Mesenchymal stem cell (in vitro differentiated cells and primary cell): ENCODE measurements around the gene HERC2.

Experiments used
- DNase-seq: peaks from one replicate; pipeline ENCODE4 v3.0.0-alpha.2; 2013
- H2AFZ ChIP-seq: one replicate; pipeline ENCODE4 v1.6.1; 2013; ENCODE audit warnings: low read depth, mild to moderate bottlenecking, control low read depth, inconsistent platforms, low read length, moderate library complexity
- H2AK5ac ChIP-seq: 2 replicates; pipeline ENCODE4 v1.6.1; 2013; ENCODE audit warnings: low read length, moderate library complexity, mild to moderate bottlenecking, inconsistent platforms; ENCODE audit not compliant: severe bottlenecking
- H2BK120ac ChIP-seq: one replicate; pipeline ENCODE4 v1.6.1; 2013; ENCODE audit warnings: low read depth, mild to moderate bottlenecking, inconsistent platforms, low read length, moderate library complexity
- H2BK12ac ChIP-seq, 2 experiments: one replicate each; pipeline ENCODE4 v1.6.1; 2013; ENCODE audit warnings: inconsistent platforms in 2 of 2, low read length in 2 of 2, mild to moderate bottlenecking in 2 of 2, moderate library complexity in 2 of 2, control low read depth in 1 of 2
- H2BK15ac ChIP-seq: one replicate; pipeline ENCODE4 v1.6.1; 2013; ENCODE audit warnings: mild to moderate bottlenecking, low read depth, inconsistent platforms; ENCODE audit not compliant: poor library complexity, severe bottlenecking
- H2BK5ac ChIP-seq: 2 replicates; pipeline ENCODE4 v1.6.1; 2013; ENCODE audit warnings: low read depth, mild to moderate bottlenecking, low read length, control low read depth, inconsistent platforms; ENCODE audit not compliant: poor library complexity, severe bottlenecking
- H3K14ac ChIP-seq, 2 experiments: one replicate each; pipeline ENCODE4 v1.6.1; 2013; ENCODE audit warnings: inconsistent platforms in 2 of 2, low read length in 2 of 2, control low read depth in 1 of 2, mild to moderate bottlenecking in 1 of 2, moderate library complexity in 1 of 2
- H3K18ac ChIP-seq, 2 experiments: one replicate each; pipeline ENCODE4 v1.6.1; 2013; ENCODE audit warnings: inconsistent platforms in 2 of 2, low read length in 2 of 2, control low read depth in 1 of 2, low read depth in 1 of 2, mild to moderate bottlenecking in 1 of 2
- H3K23ac ChIP-seq, 2 experiments: one replicate each; pipeline ENCODE4 v1.6.1; 2013; ENCODE audit warnings: inconsistent platforms in 2 of 2, low read length in 2 of 2, mild to moderate bottlenecking in 2 of 2, moderate library complexity in 2 of 2, control low read depth in 1 of 2
- H3K27ac ChIP-seq: 2 replicates; pipeline ENCODE4 v1.5.1; 2013; ENCODE audit warnings: mild to moderate bottlenecking, moderate library complexity, low read length, control low read depth, inconsistent platforms; ENCODE audit not compliant: poor library complexity, severe bottlenecking
- H3K27me3 ChIP-seq, 2 experiments: 2 replicates each; pipeline versions ENCODE4 v1.6.1 to v1.7.0; 2013; ENCODE audit warnings: low read length in 2 of 2, mild to moderate bottlenecking in 2 of 2, moderate library complexity in 2 of 2, control low read depth in 1 of 2, inconsistent platforms in 1 of 2; ENCODE audit not compliant: control insufficient read depth in 1 of 2, insufficient read depth in 1 of 2
- H3K36me3 ChIP-seq, 2 experiments: 2 replicates each; pipeline versions ENCODE4 v1.6.1 to v1.7.0; 2013; ENCODE audit warnings: low read length in 2 of 2, control low read depth in 1 of 2, inconsistent platforms in 1 of 2, low read depth in 1 of 2, mild to moderate bottlenecking in 1 of 2; ENCODE audit not compliant: insufficient read depth in 2 of 2, control insufficient read depth in 1 of 2
- H3K4ac ChIP-seq, 2 experiments: one replicate each; pipeline ENCODE4 v1.6.1; 2013; ENCODE audit warnings: inconsistent platforms in 2 of 2, low read length in 2 of 2, mild to moderate bottlenecking in 2 of 2, moderate library complexity in 2 of 2, control low read depth in 1 of 2, low read depth in 1 of 2
- H3K4me1 ChIP-seq: 2 replicates; pipeline ENCODE4 v1.6.1; 2013; ENCODE audit warnings: low read depth, low read length, control low read depth; ENCODE audit not compliant: control insufficient read depth, insufficient read depth
- H3K4me2 ChIP-seq: 2 replicates; pipeline ENCODE4 v1.6.1; 2013; ENCODE audit warnings: low read length, mild to moderate bottlenecking, inconsistent platforms; ENCODE audit not compliant: poor library complexity, severe bottlenecking
- H3K4me3 ChIP-seq, 2 experiments: 2 replicates each; pipeline versions ENCODE4 v1.5.1 to v1.7.0; 2013; ENCODE audit warnings: low read length in 2 of 2, mild to moderate bottlenecking in 2 of 2, control low read depth in 1 of 2, low read depth in 1 of 2; ENCODE audit not compliant: insufficient read depth in 1 of 2
- H3K79me1 ChIP-seq: replicated peaks from 2 replicates; pipeline ENCODE4 v1.6.1; 2013; ENCODE audit warnings: mild to moderate bottlenecking, control low read depth, low read length, inconsistent platforms; ENCODE audit not compliant: poor library complexity, severe bottlenecking
- H3K9ac ChIP-seq: 2 replicates; pipeline ENCODE4 v1.7.0; 2013; ENCODE audit warnings: mild to moderate bottlenecking, low read length, moderate library complexity
- H3K9me3 ChIP-seq: 2 replicates; pipeline ENCODE4 v1.7.0; 2013; ENCODE audit warnings: mild to moderate bottlenecking, low read length; ENCODE audit not compliant: control insufficient read depth
- H4K8ac ChIP-seq: one replicate; pipeline ENCODE4 v1.6.1; 2013; ENCODE audit warnings: inconsistent platforms, mild to moderate bottlenecking, low read length, moderate library complexity
- H4K91ac ChIP-seq: one replicate; pipeline ENCODE4 v1.6.1; 2013; ENCODE audit warnings: mild to moderate bottlenecking, low read length, inconsistent platforms
- WGBS: methylation state at CpG from one replicate; pipeline ENCODE4 v1.1.7; 2013; ENCODE audit warnings: mixed read lengths; 5-methylcytosine and 5-hydroxymethylcytosine counted together

HERC2 gene

DNA sequence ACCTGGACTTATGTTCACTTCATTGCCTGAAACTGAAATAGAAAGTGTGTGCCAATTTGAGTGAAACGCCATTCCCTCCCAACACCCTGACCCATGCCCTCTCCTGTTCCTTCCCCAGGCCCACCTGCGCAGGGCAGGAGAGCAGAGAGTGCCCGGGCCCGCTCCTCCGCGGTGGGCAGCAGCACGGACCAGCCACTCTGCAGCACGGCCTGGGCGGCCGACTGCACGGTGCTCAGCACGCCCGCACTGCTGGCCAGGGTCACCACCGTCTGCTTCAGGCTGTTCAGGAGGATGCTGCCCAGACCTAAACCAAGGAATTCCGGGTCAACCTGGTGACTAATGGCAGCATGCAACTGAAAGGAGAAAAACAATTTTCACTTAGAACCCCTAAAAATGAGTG lies 66.0 kb downstream of the HERC2 start:
- H3K9ac ChIP-seq: no peak overlapping the region
- H3K36me3 ChIP-seq: peaks cover 49 to 67% of the 10 kb centered on the region in 2 experiments
- H3K27ac ChIP-seq: no peak overlapping the region
- H2AK5ac ChIP-seq: no peak overlapping the region
- no peak overlapping the region for H2BK15ac ChIP-seq
- H3K9me3 ChIP-seq: no peaks in the 10 kb centered on the region
- H2BK120ac ChIP-seq: no peak overlapping the region
- H3K27me3 ChIP-seq: no peaks in the 10 kb centered on the region
- no peak for DNase-seq
- H2BK5ac ChIP-seq: no peak overlapping the region
- peaks cover 29% of the 10 kb centered on the region for H3K79me1 ChIP-seq
- peaks cover 5% of the 10 kb centered on the region for H3K4me1 ChIP-seq
- no peak overlapping the region for H3K4ac ChIP-seq
- WGBS: 96% methylated on average over 14 of the region's 15 CpGs
- peak overlapping the region in 1 of 2 experiments; percentile 55 for H3K14ac ChIP-seq
- no peak overlapping the region for H2AFZ ChIP-seq
- H3K18ac ChIP-seq: no peak overlapping the region
- H4K91ac ChIP-seq: no peak overlapping the region
- no peak overlapping the region for H2BK12ac ChIP-seq
- no peak overlapping the region for H3K4me2 ChIP-seq
- H3K4me3 ChIP-seq: no peak overlapping the region
- no peak overlapping the region for H4K8ac ChIP-seq
- H3K23ac ChIP-seq: peak overlapping the region in 1 of 2 experiments; percentile 59

- Histone ChIP-seq H4K91ac (no peak overlapping the region), H3K14ac (no peak overlapping the region), H2BK5ac (no peak overlapping the region), H3K18ac (no peak overlapping the region), H3K4ac (no peak overlapping the region), H2AFZ (no peak overlapping the region), H3K36me3 (peaks cover 63 to 72% of the 10 kb centered on the region in 2 experiments), H2BK15ac (no peak overlapping the region), H3K4me2 (no peak overlapping the region), H3K27ac (no peak overlapping the region), H2AK5ac (no peak overlapping the region), H3K9me3 (peaks cover 4% of the 10 kb centered on the region), H3K79me1 (peaks cover 30% of the 10 kb centered on the region), H3K27me3 (no peaks in the 10 kb centered on the region), H2BK120ac (no peak overlapping the region), H3K4me3 (no peak overlapping the region), H3K9ac (no peak overlapping the region), H4K8ac (no peak overlapping the region), H3K4me1 (peaks cover 2% of the 10 kb centered on the region), H2BK12ac (no peak overlapping the region), H3K23ac (no peak overlapping the region)
- DNase-seq: no peak
- WGBS: 97% methylated on average over 6 of the region's 6 CpGs
Observed at GRCh38 chr15:28252831-28253230, 69.1 kb downstream of the HERC2 start.

DNA sequence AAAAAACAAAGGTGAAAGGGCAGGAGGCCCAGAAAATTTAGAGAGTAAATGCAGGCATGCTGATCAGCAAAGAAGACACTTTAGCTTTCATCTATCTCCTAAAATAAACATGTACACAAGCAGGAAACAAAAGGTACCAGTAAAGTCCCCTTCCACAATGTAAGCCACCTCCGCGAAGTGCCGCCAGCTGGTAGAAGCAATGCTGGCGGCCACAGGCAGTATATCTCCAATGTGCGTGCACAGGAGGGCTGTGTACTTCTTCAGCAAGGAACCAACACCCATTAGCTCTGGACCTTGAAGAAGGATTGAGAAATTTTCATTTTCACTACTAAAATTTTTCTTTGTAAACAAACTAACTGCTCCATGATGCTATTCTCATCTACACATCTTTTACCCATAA lies 75.4 kb downstream of the HERC2 start:
- no peak overlapping the region for H3K4me2 ChIP-seq
- H3K4ac ChIP-seq: no peak overlapping the region
- H2BK5ac ChIP-seq: no peak overlapping the region
- H3K9ac ChIP-seq: no peak overlapping the region
- peaks cover 4% of the 10 kb centered on the region for H3K9me3 ChIP-seq
- no peak overlapping the region for H3K4me3 ChIP-seq
- H4K8ac ChIP-seq: no peak overlapping the region
- H2AK5ac ChIP-seq: no peak overlapping the region
- no peak overlapping the region for H2AFZ ChIP-seq
- no peak overlapping the region for H3K14ac ChIP-seq
- DNase-seq: no peak
- H3K4me1 ChIP-seq: no peaks in the 10 kb centered on the region
- H2BK15ac ChIP-seq: no peak overlapping the region
- no peak overlapping the region for H4K91ac ChIP-seq
- H3K36me3 ChIP-seq: peaks cover 41 to 77% of the 10 kb centered on the region in 2 experiments
- no peak overlapping the region for H2BK120ac ChIP-seq
- no peaks in the 10 kb centered on the region for H3K27me3 ChIP-seq
- WGBS: over 99% methylated on average over 5 of the region's 5 CpGs
- H2BK12ac ChIP-seq: no peak overlapping the region
- H3K18ac ChIP-seq: no peak overlapping the region
- no peak overlapping the region for H3K27ac ChIP-seq
- H3K79me1 ChIP-seq: peaks cover 18% of the 10 kb centered on the region
- H3K23ac ChIP-seq: no peak overlapping the region

DNA sequence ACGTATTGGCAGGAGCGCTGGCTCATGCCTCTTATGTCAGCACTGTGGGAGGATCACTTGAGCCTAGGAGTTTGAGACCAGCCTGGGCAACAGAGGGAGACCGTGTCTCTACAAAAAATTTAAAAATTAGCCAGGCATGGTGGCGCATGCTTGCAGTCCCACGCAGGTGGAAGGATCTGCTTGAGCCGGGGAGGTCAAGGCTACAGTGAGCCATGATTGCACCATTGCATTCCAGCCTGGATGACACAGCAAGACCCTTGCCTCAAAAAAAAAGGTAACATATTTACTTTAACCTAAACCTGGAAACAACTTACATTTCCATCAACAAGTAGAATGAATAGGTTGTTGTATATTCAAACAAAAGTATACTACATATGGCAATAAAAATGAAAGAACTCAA lies 78.1 kb downstream of the HERC2 start:
- H3K18ac ChIP-seq: no peak overlapping the region
- no peak overlapping the region for H2AFZ ChIP-seq
- H3K79me1 ChIP-seq: peaks cover 12% of the 10 kb centered on the region
- no peak overlapping the region for H3K4me3 ChIP-seq
- H3K36me3 ChIP-seq: peaks cover 22 to 74% of the 10 kb centered on the region in 2 experiments
- no peaks in the 10 kb centered on the region for H3K9me3 ChIP-seq
- H3K27ac ChIP-seq: no peak overlapping the region
- no peak overlapping the region for H3K4ac ChIP-seq
- H2BK5ac ChIP-seq: no peak overlapping the region
- no peak overlapping the region for H2BK15ac ChIP-seq
- H2BK12ac ChIP-seq: no peak overlapping the region
- H3K4me2 ChIP-seq: no peak overlapping the region
- H3K23ac ChIP-seq: no peak overlapping the region
- no peak overlapping the region for H3K9ac ChIP-seq
- no peak for DNase-seq
- no peaks in the 10 kb centered on the region for H3K27me3 ChIP-seq
- H3K4me1 ChIP-seq: no peaks in the 10 kb centered on the region
- no peak overlapping the region for H4K91ac ChIP-seq
- H4K8ac ChIP-seq: no peak overlapping the region
- H2AK5ac ChIP-seq: no peak overlapping the region
- WGBS: over 99% methylated on average over 6 of the region's 6 CpGs
- no peak overlapping the region for H2BK120ac ChIP-seq
- H3K14ac ChIP-seq: no peak overlapping the region
